Lung (tissue), 12 donors: ENCODE results near the gene ABCC11. TPM values are rescaled to one million over a fixed set of nuclear protein-coding genes. Genes with fewer than 3 reads are reported as not detected.

ENCODE experiments used
- ATAC-seq: fragments of 200-7000 bp; cut with Tn5 transposase; one replicate; pipeline ENCODE4 v1.9.1; 2020; ENCODE audit warnings: moderate number of reproducible peaks; ENCODE audit not compliant: insufficient read depth, low FRiP score
- DNase-seq, 3 donors: peaks; one replicate each; pipeline ENCODE4 v3.0.0-alpha.2; 2013 to 2017
- H3K27ac ChIP-seq, 2 donors: one replicate each; pipeline ENCODE4 v1.5.1; 2013; ENCODE audit warnings: mild to moderate bottlenecking in 2 of 2, moderate library complexity in 2 of 2, control low read depth in 1 of 2, inconsistent platforms in 1 of 2, low read depth in 1 of 2, low read length in 1 of 2
- H3K27me3 ChIP-seq, 3 donors: one replicate each; pipeline ENCODE4 v1.5.1; 2013; ENCODE audit warnings: low read length in 2 of 3; ENCODE audit not compliant: control insufficient read depth in 3 of 3, insufficient read depth in 3 of 3
- H3K36me3 ChIP-seq, 4 donors: one replicate each; pipeline ENCODE4 v1.5.1; 2013; ENCODE audit warnings: low read length in 4 of 4, mild to moderate bottlenecking in 1 of 4, moderate library complexity in 1 of 4; ENCODE audit not compliant: control insufficient read depth in 4 of 4, insufficient read depth in 4 of 4
- H3K4me1 ChIP-seq, 5 donors: one replicate each; pipeline ENCODE4 v1.5.1; 2013; ENCODE audit warnings: low read length in 5 of 5, mild to moderate bottlenecking in 2 of 5, moderate library complexity in 1 of 5; ENCODE audit not compliant: control insufficient read depth in 5 of 5, insufficient read depth in 5 of 5
- H3K4me3 ChIP-seq: one replicate; pipeline ENCODE4 v1.5.1; 2013; ENCODE audit warnings: mild to moderate bottlenecking, control low read depth, moderate library complexity
- H3K9ac ChIP-seq, 2 donors: one replicate each; pipeline ENCODE4 v1.5.1; 2013; ENCODE audit warnings: low read length in 2 of 2, control low read depth in 1 of 2; ENCODE audit not compliant: insufficient read depth in 1 of 2
- H3K9me3 ChIP-seq, 4 donors: one replicate each; pipeline ENCODE4 v1.5.1; 2013; ENCODE audit warnings: low read length in 3 of 4, mild to moderate bottlenecking in 1 of 4, moderate library complexity in 1 of 4; ENCODE audit not compliant: control insufficient read depth in 4 of 4, insufficient read depth in 3 of 4
- WGBS, 2 donors: extraction: QIAGEN DNeasy Blood & Tissue Kit; methylation state at CpG; one replicate each; pipeline ENCODE4 v1.1.7; 2013; 5-methylcytosine and 5-hydroxymethylcytosine counted together
- polyA plus RNA-seq, 2 donors: library from polyadenylated mRNA; stranded (reverse); fragments of 200-250 nt; gene quantifications; one replicate each; pipeline ENCODE4 v1.2.1, GENCODE V29; 2013
- total RNA-seq, 2 donors: library from RNA; depleted of rRNA in 1 of 2; stranded (reverse); fragments of >200 nt in 1 of 2; gene quantifications; one replicate each; pipeline ENCODE4 v1.2.1, GENCODE V29; 2014 to 2021
- TF ChIP-seq, protein P1 (sequence below): IDR thresholded peaks from 2 replicates; pipeline ENCODE4 v1.5.1; 2012; ENCODE audit warnings: mild to moderate bottlenecking; ENCODE audit errors: control extremely low read depth, extremely low read depth
- donor health status: control.
- donor health status: control.
- donor health status: Bipolar disorder and iron deficiency.
- donor health status: healthy.
- donor health status: DM: yes; HTN: yes; CAD: no.

ABCC11 gene
- total and polyA plus RNA-seq, 4 donors = 0.08 to 1.3 (median 0.25) TPM

DNA sequence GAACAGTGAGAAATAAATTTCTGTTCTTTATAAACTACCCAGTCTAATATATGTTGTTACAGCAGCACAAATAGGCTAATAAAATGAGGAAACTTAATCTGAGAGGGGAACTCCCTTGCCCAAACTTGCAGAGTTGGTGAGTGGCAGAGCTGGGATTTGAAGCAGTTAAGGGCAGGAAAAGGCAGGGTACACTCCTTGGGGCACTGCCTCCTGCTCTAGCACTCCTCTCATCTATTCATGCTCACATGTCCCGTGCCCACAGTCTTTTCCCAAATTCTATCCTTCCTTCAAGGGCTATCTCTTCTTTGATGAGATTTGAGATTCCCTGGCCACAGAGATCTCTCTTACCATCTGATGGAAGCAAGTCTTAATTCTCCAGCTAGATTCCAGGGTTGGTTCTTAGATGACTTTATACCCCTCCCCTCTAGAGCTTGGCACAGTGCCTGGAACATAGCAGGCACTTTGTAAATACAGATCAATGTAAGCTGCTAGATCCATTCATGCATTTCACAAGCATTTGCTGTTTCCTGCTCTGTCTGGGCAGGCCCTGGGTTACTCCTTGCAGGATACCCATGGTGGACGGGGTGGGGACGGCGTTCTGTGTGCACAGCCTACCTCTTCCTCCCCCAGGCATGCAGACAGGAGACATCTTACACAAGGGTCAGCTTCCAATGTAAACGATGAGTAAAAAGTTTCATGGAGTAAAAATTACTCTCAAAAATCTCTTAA is 52.3 kb downstream of the ABCC11 start:
- Histone ChIP-seq H3K27me3 (no peaks in the 10 kb centered on the region), H3K9ac (no peak overlapping the region), H3K9me3 (no peaks in the 10 kb centered on the region), H3K36me3 (no peaks in the 10 kb centered on the region), H3K4me3 (no peak overlapping the region), H3K27ac (no peak overlapping the region), H3K4me1 (peaks cover 0 to 6% (median 0%) of the 10 kb centered on the region in 5 donors)
- ATAC-seq = no peak
- WGBS, 2 donors = 27 to 31% methylated on average over 5 of the region's 5 CpGs
- TF ChIP-seq, protein P1, sequence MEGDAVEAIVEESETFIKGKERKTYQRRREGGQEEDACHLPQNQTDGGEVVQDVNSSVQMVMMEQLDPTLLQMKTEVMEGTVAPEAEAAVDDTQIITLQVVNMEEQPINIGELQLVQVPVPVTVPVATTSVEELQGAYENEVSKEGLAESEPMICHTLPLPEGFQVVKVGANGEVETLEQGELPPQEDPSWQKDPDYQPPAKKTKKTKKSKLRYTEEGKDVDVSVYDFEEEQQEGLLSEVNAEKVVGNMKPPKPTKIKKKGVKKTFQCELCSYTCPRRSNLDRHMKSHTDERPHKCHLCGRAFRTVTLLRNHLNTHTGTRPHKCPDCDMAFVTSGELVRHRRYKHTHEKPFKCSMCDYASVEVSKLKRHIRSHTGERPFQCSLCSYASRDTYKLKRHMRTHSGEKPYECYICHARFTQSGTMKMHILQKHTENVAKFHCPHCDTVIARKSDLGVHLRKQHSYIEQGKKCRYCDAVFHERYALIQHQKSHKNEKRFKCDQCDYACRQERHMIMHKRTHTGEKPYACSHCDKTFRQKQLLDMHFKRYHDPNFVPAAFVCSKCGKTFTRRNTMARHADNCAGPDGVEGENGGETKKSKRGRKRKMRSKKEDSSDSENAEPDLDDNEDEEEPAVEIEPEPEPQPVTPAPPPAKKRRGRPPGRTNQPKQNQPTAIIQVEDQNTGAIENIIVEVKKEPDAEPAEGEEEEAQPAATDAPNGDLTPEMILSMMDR = no peak
- peak; percentile 77 to 87 (median 86) for DNase-seq

DNA sequence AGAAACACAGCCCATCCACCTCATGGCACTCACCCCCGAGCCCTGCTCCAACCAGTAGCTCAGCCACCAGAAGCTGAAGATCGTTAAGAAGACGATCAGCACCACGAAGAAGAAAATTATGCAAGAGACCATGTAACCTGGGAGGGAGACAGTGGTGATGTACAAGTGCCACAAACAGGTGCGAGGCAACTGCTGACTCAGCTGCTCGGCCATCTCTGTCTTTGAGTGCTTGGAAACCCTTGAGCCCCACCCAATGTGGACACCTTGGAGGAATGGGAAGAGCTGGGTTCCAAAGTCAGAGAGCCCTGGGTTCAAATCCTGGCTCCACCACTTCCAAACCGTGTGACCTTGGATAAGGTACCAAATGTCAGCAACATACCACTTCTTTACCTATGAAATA is 53.5 kb downstream of the ABCC11 start:
- Histone ChIP-seq H3K36me3 (no peaks in the 10 kb centered on the region), H3K4me1 (peaks cover 0 to 6% (median 0%) of the 10 kb centered on the region in 5 donors), H3K9ac (no peak overlapping the region), H3K4me3 (no peak overlapping the region), H3K27ac (no peak overlapping the region), H3K27me3 (no peaks in the 10 kb centered on the region), H3K9me3 (no peaks in the 10 kb centered on the region)
- ATAC-seq = no peak
- DNase-seq = no peak
- WGBS, 2 donors = 89% methylated on average over 7 of the region's 7 CpGs
- TF ChIP-seq, protein P1 = no peak

DNA sequence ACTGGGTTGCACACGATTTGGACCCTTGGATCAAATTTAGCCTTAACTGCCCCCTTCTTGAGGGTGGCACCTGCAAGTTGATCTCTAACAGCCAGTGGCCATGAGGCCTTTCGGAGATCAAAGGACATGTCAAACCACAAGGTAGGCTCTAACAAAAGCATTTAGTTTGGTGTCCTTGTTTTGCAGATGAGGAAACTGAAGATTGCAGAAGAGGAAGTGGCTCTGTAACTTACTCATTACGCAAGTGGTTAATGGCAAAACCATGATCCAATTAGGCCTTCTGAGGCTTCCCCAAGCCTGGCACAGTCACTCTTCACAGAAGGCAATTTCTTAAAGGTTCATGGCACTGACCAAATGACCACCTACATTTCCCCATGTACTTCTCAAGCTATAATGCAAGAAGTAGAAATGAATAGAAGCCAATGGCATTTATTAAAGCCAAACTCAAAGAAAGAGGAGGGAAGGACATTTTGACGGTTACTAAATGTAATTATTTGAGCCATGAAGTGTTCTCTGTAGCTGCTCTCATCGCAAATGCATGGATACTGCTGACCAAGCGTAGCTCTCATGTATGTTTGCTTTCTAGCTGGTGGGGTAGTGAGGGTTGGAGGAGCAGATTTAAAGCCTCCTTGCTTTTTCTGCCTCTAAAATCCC is 58.8 kb downstream of the ABCC11 start:
- H3K27me3 ChIP-seq = no peaks in the 10 kb centered on the region
- H3K9me3 ChIP-seq = no peaks in the 10 kb centered on the region
- H3K9ac ChIP-seq = no peak overlapping the region
- 44 to 72% methylated on average over 6 of the region's 6 CpGs for WGBS, 2 donors
- TF ChIP-seq, protein P1 = no peak
- no peaks in the 10 kb centered on the region for H3K4me1 ChIP-seq
- no peak overlapping the region for H3K4me3 ChIP-seq
- H3K36me3 ChIP-seq = no peaks in the 10 kb centered on the region
- ATAC-seq (no peak), DNase-seq (peak in 1 of 3 donors; percentile 8)
- no peak overlapping the region for H3K27ac ChIP-seq
